A673 (cell line): ENCODE results near the gene PSMA2. TPM values are rescaled to one million over a fixed set of nuclear protein-coding genes. Genes with fewer than 3 reads are reported as not detected.

Experiments
- BruUV-seq: library from RNA; stranded (reverse); fragments of 400-500 nt; replicated peaks from 2 replicates; lab custom pipeline; 2021; lab: Mats Ljungman, UMichigan
- CTCF ChIA-PET: fragments of 300-600 bp; sonication (Branson Sonifier 250); formaldehyde crosslinking; loops from one replicate; lab custom pipeline; 2022; ENCODE audit warnings: antibody characterized with exemption; lab: Charles Lee
- POLR2A ChIA-PET: fragments of 300-600 bp; sonication (Branson Sonifier 250); formaldehyde crosslinking; loops from one replicate; lab custom pipeline; 2022; ENCODE audit warnings: antibody characterized with exemption; ENCODE audit not compliant: low non-redundant PET; lab: Charles Lee
- DNase-seq: peaks from one replicate; pipeline ENCODE4 v3.0.0-alpha.2; 2015; ENCODE audit warnings: low spot score
- H3K27ac ChIP-seq: fragments of 200-600 bp; sonication (generic); 2 replicates; pipeline ENCODE4 v1.5.1; 2016; ENCODE audit warnings: mixed run types, low read depth, mild to moderate bottlenecking, mixed read lengths, antibody characterized with exemption, low read length; ENCODE audit not compliant: poor library complexity, severe bottlenecking
- H3K27me3 ChIP-seq: fragments of 200-600 bp; sonication (generic); replicated peaks from 2 replicates; pipeline ENCODE4 v1.6.1; 2017; ENCODE audit warnings: mixed run types, low read depth, mild to moderate bottlenecking, mixed read lengths, antibody characterized with exemption, low read length; ENCODE audit not compliant: insufficient read depth, poor library complexity
- H3K36me3 ChIP-seq: fragments of 200-600 bp; sonication (generic); 2 replicates; pipeline ENCODE4 v1.6.1; 2016; ENCODE audit warnings: mixed run types, mild to moderate bottlenecking, mixed read lengths, antibody characterized with exemption, low read length; ENCODE audit not compliant: insufficient read depth, poor library complexity, severe bottlenecking
- H3K4me1 ChIP-seq: fragments of 200-600 bp; sonication (generic); 2 replicates; pipeline ENCODE4 v1.6.1; 2017; ENCODE audit warnings: mixed run types, mild to moderate bottlenecking, mixed read lengths, antibody characterized with exemption, low read length; ENCODE audit not compliant: insufficient read depth, poor library complexity, severe bottlenecking
- H3K4me3 ChIP-seq: fragments of 200-600 bp; sonication (generic); 2 replicates; pipeline ENCODE4 v1.5.1; 2016; ENCODE audit warnings: low read depth, mixed run types, mild to moderate bottlenecking, mixed read lengths, low read length; ENCODE audit not compliant: poor library complexity, severe bottlenecking
- H3K9me3 ChIP-seq: fragments of 200-600 bp; sonication (generic); 2 replicates; pipeline ENCODE4 v1.6.1; 2016; ENCODE audit warnings: mixed run types, low read depth, mild to moderate bottlenecking, mixed read lengths, antibody characterized with exemption, low read length; ENCODE audit not compliant: poor library complexity, severe bottlenecking
- CTCF ChIP-seq: fragments of 300-800, 200-600 bp; sonication (generic); conservative IDR thresholded peaks from 2 replicates; pipeline ENCODE4 v1.5.1; 2017; ENCODE audit warnings: low read depth, mild to moderate bottlenecking, antibody characterized with exemption, low read length, moderate library complexity, mixed read lengths
- EZH2 ChIP-seq: fragments of 200-600 bp; sonication (generic); IDR thresholded peaks from 2 replicates; pipeline ENCODE4 v1.6.1; 2017; ENCODE audit warnings: borderline replicate concordance, low read depth, mild to moderate bottlenecking, mixed read lengths, antibody characterized with exemption, low read length; ENCODE audit not compliant: poor library complexity, severe bottlenecking
- intact Hi-C: fragments of 100-400 bp; cut with micrococcal nuclease; formaldehyde crosslinking; loops from one replicate; pipeline ENCODE4 v1.10.0; 2022; ENCODE audit not compliant: unreplicated experiment
- total RNA-seq: library from RNA; stranded (reverse); gene quantifications from 2 replicates; pipeline ENCODE4 v1.2.3, GENCODE V29; 2021

The PSMA2 gene
- total RNA-seq, 1 experiment from 2014 or later, result 193 TPM

GRCh38 chr7:42952328-42952727 is 20.4 kb upstream of the PSMA2 start:
- H3K4me1 ChIP-seq, result no peaks in the 10 kb centered on the region
- ChIA-PET POLR2A (no interaction called here), CTCF (no interaction called here)
- peaks cover 10% of the 10 kb centered on the region for H3K9me3 ChIP-seq
- TF ChIP-seq CTCF (no peak), EZH2 (no peak)
- intact Hi-C loops, result no loop called here
- no peak for DNase-seq
- no TSS peak for BruUV-seq
- H3K27ac ChIP-seq, result no peak overlapping the region
- H3K4me3 ChIP-seq, result no peak overlapping the region
- H3K27me3 ChIP-seq, result no peaks in the 10 kb centered on the region
- no peaks in the 10 kb centered on the region for H3K36me3 ChIP-seq

GRCh38 chr7:42950417-42950816 is 18.4 kb upstream of the PSMA2 start:
- ChIA-PET POLR2A (no interaction called here), CTCF (no interaction called here)
- no peaks in the 10 kb centered on the region for H3K9me3 ChIP-seq

GRCh38 chr7:42947521-42947920 is 15.5 kb upstream of the PSMA2 start:
- H3K4me1 ChIP-seq, result no peaks in the 10 kb centered on the region
- no peak for DNase-seq
- no peak overlapping the region for H3K4me3 ChIP-seq
- no peak overlapping the region for H3K27ac ChIP-seq
- no peaks in the 10 kb centered on the region for H3K27me3 ChIP-seq
- no peak for TF ChIP-seq EZH2
- TF ChIP-seq CTCF, result no peak
- intact Hi-C loops, result no loop called here
- H3K9me3 ChIP-seq, result no peaks in the 10 kb centered on the region
- ChIA-PET POLR2A (no interaction called here), CTCF (no interaction called here)
- BruUV-seq, result no TSS peak
- no peaks in the 10 kb centered on the region for H3K36me3 ChIP-seq

More at GRCh38 chr7:42950417-42950816, 18.4 kb upstream of the PSMA2 start:
- BruUV-seq, result no TSS peak
- intact Hi-C loops, result no loop called here
- no peak for DNase-seq
- TF ChIP-seq EZH2 (no peak), CTCF (no peak)
- H3K27me3 ChIP-seq, result no peaks in the 10 kb centered on the region
- H3K27ac ChIP-seq, result no peak overlapping the region
- no peaks in the 10 kb centered on the region for H3K36me3 ChIP-seq
- no peak overlapping the region for H3K4me3 ChIP-seq
- H3K4me1 ChIP-seq, result no peaks in the 10 kb centered on the region
